Stimulated activated CD8-positive, alpha-beta memory T cell treated with anti-CD3 and anti-CD28 coated beads, Interleukin-2, amount 100 ng/mL, for 48 hours (primary cell): Measurements from ENCODE around the gene MYH14.
A peak's percentile ranks its signal among the peaks of the same experiment; 100 is the strongest.

ENCODE experiments used
- DNase-seq, 2 donors: peaks; one replicate each; pipeline ENCODE4 v3.0.0-alpha.2; 2020; ENCODE audit warnings: low read depth in 2 of 2

Gene MYH14

GRCh38 chr19:50203281-50204080 is at the start of gene MYH14:
TSS of gene MYH14 (plus strand) at chr19:50203622. CDS start at chr19:50210366, 6,744 bp downstream.
- peak; percentile 4 to 26 for DNase-seq

- DNase-seq = no peak
Observed at GRCh38 chr19:50154529-50154928, 48.9 kb upstream of the MYH14 start.

- no peak for DNase-seq
Observed at GRCh38 chr19:50155520-50156109, 47.8 kb upstream of the MYH14 start.

GRCh38 chr19:50158577-50158976 is 44.8 kb upstream of the MYH14 start:
- DNase-seq = no peak

GRCh38 chr19:50159078-50159477 is 44.3 kb upstream of the MYH14 start:
- DNase-seq = no peak

GRCh38 chr19:50162988-50163387 is 40.4 kb upstream of the MYH14 start, which contains the start of gene IZUMO2:
TSS of gene IZUMO2 (minus strand) at chr19:50163281. CDS start at chr19:50163194, 87 bp downstream.
- no peak for DNase-seq

- DNase-seq = no peak
Observed at GRCh38 chr19:50167314-50167721, 36.1 kb upstream of the MYH14 start.

- DNase-seq = no peak
Observed at GRCh38 chr19:50171752-50172151, 31.7 kb upstream of the MYH14 start.

GRCh38 chr19:50172726-50173125 is 30.7 kb upstream of the MYH14 start:
- no peak for DNase-seq

GRCh38 chr19:50173127-50173526 is 30.3 kb upstream of the MYH14 start:
- DNase-seq = no peak

GRCh38 chr19:50174100-50174793 is 29.2 kb upstream of the MYH14 start:
- no peak for DNase-seq

GRCh38 chr19:50175924-50176323 is 27.5 kb upstream of the MYH14 start:
- DNase-seq = no peak

GRCh38 chr19:50176775-50177174 is 26.6 kb upstream of the MYH14 start:
- no peak for DNase-seq

GRCh38 chr19:50178320-50178719 is 25.1 kb upstream of the MYH14 start:
- no peak for DNase-seq

GRCh38 chr19:50178859-50179537 is 24.4 kb upstream of the MYH14 start:
- no peak for DNase-seq

- DNase-seq = no peak
Observed at GRCh38 chr19:50181121-50181520, 22.3 kb upstream of the MYH14 start.

GRCh38 chr19:50184196-50184595 is 19.2 kb upstream of the MYH14 start:
- no peak for DNase-seq

GRCh38 chr19:50187937-50188336 is 15.5 kb upstream of the MYH14 start:
- no peak for DNase-seq

- no peak for DNase-seq
Observed at GRCh38 chr19:50189331-50189730, 14.1 kb upstream of the MYH14 start.

- DNase-seq = no peak
Observed at GRCh38 chr19:50190439-50190891, 13.0 kb upstream of the MYH14 start.

GRCh38 chr19:50191216-50191615 is 12.2 kb upstream of the MYH14 start:
- DNase-seq = no peak
